Heart left ventricle (tissue), 13 donors: ENCODE results near the gene ZNF283.

Experiments used
- POLR2A ChIP-seq, 2 donors: fragments of 450-650 bp; IDR thresholded peaks; one replicate each; pipeline ENCODE4 v1.6.1; 2017; ENCODE audit warnings: antibody characterized with exemption in 2 of 2, mild to moderate bottlenecking in 2 of 2, moderate library complexity in 2 of 2
- TF ChIP-seq, protein P1 (sequence below), 12 donors: fragments of 200-600 bp; sonication (generic) in 4 of 12; IDR thresholded peaks; one replicate each; pipeline versions ENCODE4 v1.5.0 to v1.8.0; 2018 to 2022; ENCODE audit warnings: antibody characterized with exemption in 12 of 12, mild to moderate bottlenecking in 5 of 12
- donor health status: ischemic (EF 13 %, LVEDD 7.1; RV severe dilation, severe dysfunction).
- donor health status: DM: no; HTN: yes; CAD: no.
- donor health status: DM: no; HTN: no; CAD: no.
- donor health status: ischemic (EF 25% LVEDD 6.9; RV normal size, moderate dysfunction).
- donor health status: ischemic (EF 25% LVEDD 5.7; RV mildly dilated, moderate dysfunction).
- donor health status: ischemic (EF 35%, LVEDD 5.7; RV mildly dilated, moderate dysfunction).
- donor health status: nonischemic (EF 11% LVEDD 7.7; RV severe dilation, severe dysfunction).
- donor health status: DM: yes; HTN: yes; CAD: no.
- donor health status: PGD.
- donor health status: ischemic (EF 29% LVEDD 5.4; RV normal size, mild dysfunction).
- donor health status: nonischemic (EF 23%, LVEDD 6.1; RV moderate dilation, normal function).

DNA sequence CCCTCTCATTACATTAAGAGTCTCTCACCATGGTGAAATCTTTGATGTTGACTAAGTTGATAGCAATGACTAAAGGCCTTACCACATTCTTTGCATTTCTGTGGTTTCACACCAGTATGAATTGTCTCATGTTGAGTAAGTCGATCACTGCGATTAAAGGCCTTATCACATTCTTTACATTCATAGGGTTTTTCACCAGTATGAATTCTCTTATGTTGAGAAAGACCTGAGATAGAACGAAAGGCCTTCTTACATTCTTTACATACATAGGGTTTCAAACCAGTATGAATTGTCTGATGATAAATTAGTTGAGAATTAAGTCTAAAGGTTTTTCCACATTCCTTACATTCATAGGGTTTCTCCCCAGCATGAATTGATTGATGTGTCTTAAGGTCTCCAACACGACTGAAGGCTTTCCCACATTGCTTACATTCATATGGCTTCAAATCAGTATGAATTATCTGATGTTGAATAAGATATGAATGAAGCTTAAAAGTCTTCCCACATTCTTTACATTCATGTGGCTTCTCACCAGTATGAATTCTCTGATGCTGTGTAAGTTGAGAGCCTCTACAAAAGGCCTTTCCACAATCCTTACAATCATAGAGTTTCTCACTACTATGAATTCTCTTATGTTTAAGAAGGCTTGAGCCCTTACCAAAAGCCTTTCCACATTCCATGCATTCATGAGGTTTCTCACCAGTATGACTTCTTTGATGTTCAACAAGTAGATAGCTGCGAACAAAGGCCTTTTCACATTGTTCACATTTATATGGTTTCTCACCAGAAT lies 45.6 kb downstream of the ZNF283 start:
- TF ChIP-seq, protein P1, sequence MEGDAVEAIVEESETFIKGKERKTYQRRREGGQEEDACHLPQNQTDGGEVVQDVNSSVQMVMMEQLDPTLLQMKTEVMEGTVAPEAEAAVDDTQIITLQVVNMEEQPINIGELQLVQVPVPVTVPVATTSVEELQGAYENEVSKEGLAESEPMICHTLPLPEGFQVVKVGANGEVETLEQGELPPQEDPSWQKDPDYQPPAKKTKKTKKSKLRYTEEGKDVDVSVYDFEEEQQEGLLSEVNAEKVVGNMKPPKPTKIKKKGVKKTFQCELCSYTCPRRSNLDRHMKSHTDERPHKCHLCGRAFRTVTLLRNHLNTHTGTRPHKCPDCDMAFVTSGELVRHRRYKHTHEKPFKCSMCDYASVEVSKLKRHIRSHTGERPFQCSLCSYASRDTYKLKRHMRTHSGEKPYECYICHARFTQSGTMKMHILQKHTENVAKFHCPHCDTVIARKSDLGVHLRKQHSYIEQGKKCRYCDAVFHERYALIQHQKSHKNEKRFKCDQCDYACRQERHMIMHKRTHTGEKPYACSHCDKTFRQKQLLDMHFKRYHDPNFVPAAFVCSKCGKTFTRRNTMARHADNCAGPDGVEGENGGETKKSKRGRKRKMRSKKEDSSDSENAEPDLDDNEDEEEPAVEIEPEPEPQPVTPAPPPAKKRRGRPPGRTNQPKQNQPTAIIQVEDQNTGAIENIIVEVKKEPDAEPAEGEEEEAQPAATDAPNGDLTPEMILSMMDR (IDR thresholded peaks at IDR 0.05) = no peak
- TF ChIP-seq POLR2A (IDR thresholded peaks at IDR 0.05) = no peak
